Erythroblast (primary cell): ENCODE results near the gene CYLD.

Experiments used
- GATA1 ChIP-seq: IDR thresholded peaks from 2 replicates; pipeline ENCODE4 v1.6.1; 2011; ENCODE audit warnings: low read depth, mild to moderate bottlenecking, control low read depth, low read length, moderate library complexity
- POLR2A ChIP-seq: IDR thresholded peaks from 2 replicates; pipeline ENCODE4 v1.6.1; 2011; ENCODE audit warnings: mild to moderate bottlenecking, low read length

DNA sequence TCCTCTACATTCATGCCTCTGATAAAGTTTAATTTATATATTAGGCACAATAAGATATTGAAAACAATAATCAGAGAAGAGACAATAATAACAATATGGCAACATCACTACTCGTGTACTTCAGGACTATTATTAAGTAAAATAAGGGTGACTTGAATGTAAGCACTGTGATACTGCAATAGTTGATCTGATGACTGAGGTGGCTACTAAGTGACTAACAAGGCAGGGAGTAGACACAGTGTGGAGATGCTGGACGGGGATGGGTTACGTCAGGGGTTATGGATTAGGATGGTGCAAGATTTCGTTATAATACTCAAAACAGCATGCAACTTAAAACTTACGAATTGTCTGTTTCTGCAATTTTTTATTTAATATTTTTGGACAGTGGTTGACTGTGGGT is 32.5 kb downstream of the CYLD start:
- TF ChIP-seq POLR2A, result no peak
- TF ChIP-seq GATA1, result no peak
